ENCODE measurements around the gene STAG1. TPM values are rescaled to one million over a fixed set of nuclear protein-coding genes. Genes with fewer than 3 reads are reported as not detected.

The STAG1 gene
- polyA plus RNA-seq, 1 of the 3 experiments (the other 2 are of a cell fraction) = 5.5 TPM

DNA sequence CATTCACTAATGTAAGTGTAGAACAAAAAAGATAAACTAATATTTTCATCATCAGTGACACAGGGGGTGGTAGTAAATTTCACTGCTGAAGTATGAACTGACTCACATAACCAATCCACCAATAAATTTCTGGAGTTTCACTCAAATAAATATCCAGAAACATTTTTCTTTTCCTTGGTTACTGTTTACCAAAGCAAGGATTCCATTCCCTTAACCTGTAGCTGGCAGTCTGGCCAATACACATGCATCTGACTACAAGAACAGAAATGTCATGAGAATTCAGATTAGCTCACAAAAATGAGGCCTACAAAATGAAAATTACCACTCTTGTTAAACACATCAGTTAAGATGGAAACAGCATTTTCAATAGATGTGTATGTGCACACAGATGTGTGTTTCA, 80.3 kb downstream of the STAG1 start:
- CTCF ChIA-PET = interaction anchor here (0.6 to 1.3 kb wide), 2 partner anchors 176 to 361 kb away, joined by 3 read pairs; no protein-coding TSS in a partner anchor
- peaks cover 90% of the 10 kb centered on the region for H3K79me2 ChIP-seq (ENCODE audit: insufficient read depth)
- no peak for DNase-seq

More for the DNA sequence above, 80.3 kb downstream of the STAG1 start:
- Histone ChIP-seq H3K4me3 (ENCODE audit: low read depth in 2 of 2, low read length in 1 of 2) (no peak overlapping the region), H3K36me3 (replicated peaks in 1 of 2; ENCODE audit: control insufficient read depth in 1 of 2, insufficient read depth in 2 of 2, low read length in 1 of 2) (no peaks in the 10 kb centered on the region), H3K27ac (ENCODE audit: low read depth in 2 of 2, low read length in 1 of 2) (peak overlapping the region in 1 of 2 experiments; percentile 48; a peak in 2 of 4 replicates), H3K4me2 (no peak overlapping the region), H3K9ac (no peak overlapping the region), H3K27me3 (ENCODE audit: insufficient read depth) (no peaks in the 10 kb centered on the region), H3K9me2 (no peaks in the 10 kb centered on the region), H3K9me3 (no peaks in the 10 kb centered on the region), H4K20me1 (ENCODE audit: insufficient read depth) (no peaks in the 10 kb centered on the region), H3F3A (replicated peaks; ENCODE audit: insufficient read depth) (peaks cover 6% of the 10 kb centered on the region), H2AFZ (ENCODE audit: low read depth) (no peak overlapping the region), H3K4me1 (ENCODE audit: control insufficient read depth in 1 of 2, insufficient read depth in 2 of 2, low read depth in 1 of 2, low read length in 1 of 2) (peaks cover 0 to 5% of the 10 kb centered on the region in 2 experiments; a peak in 2 of 4 replicates)
- TF ChIP-seq IRF3 (IDR thresholded peaks at IDR 0.05; ENCODE audit: low read depth, low read length) (no peak), TEAD4 (IDR thresholded peaks at IDR 0.05; ENCODE audit: borderline replicate concordance, insufficient read depth) (no peak), YY1 (IDR thresholded peaks at IDR 0.05; ENCODE audit: low read depth) (no peak), EZH2phosphoT487 (IDR thresholded peaks at IDR 0.05; ENCODE audit: borderline replicate concordance, low read depth) (no peak), MXI1 (IDR thresholded peaks at IDR 0.05; ENCODE audit: low read depth, low read length) (no peak), EP300 (IDR thresholded peaks at IDR 0.05; ENCODE audit: borderline replicate concordance in 1 of 2, low read depth in 1 of 2, low read length in 1 of 2) (no peak), JUND (IDR thresholded peaks at IDR 0.05) (no peak), RFX5 (IDR thresholded peaks at IDR 0.05; ENCODE audit: low read length) (no peak), GATA2 (CRISPR knock-in tag; IDR thresholded peaks at IDR 0.05) (no peak), RXRA (IDR thresholded peaks at IDR 0.05; ENCODE audit: borderline replicate concordance, low read depth) (no peak), USF1 (IDR thresholded peaks at IDR 0.05; ENCODE audit: borderline replicate concordance, low read depth) (no peak), CHD2 (IDR thresholded peaks at IDR 0.05; ENCODE audit: low read length, partially characterized antibody) (no peak), PBX3 (IDR thresholded peaks at IDR 0.05) (no peak), REST (IDR thresholded peaks at IDR 0.05; ENCODE audit: low read depth, low read length) (no peak), TAF1 (IDR thresholded peaks at IDR 0.05; ENCODE audit: borderline replicate concordance, low read depth, low read length) (no peak)
- POLR2A ChIA-PET = no interaction called here
